Spleen (tissue), 11 donors: ENCODE results near the gene MRPS21. TPM values are rescaled to one million over a fixed set of nuclear protein-coding genes. Genes with fewer than 3 reads are reported as not detected.

Source experiments
- DNase-seq: peaks from one replicate; pipeline ENCODE4 v3.0.0-alpha.2; 2020
- H3K27ac ChIP-seq, 8 donors: fragments of 200-600 bp; sonication (generic) in 7 of 8; 1 replicate in 4 of 8; 2 replicates in 4 of 8; pipeline versions ENCODE4 v1.5.0 to v1.8.0; 2016 to 2021; ENCODE audit warnings: inconsistent platforms in 4 of 8, mild to moderate bottlenecking in 4 of 8, moderate library complexity in 1 of 8
- H3K27me3 ChIP-seq, 7 donors: fragments of 200-600 bp; sonication (generic) in 6 of 7; replicated peaks in 1 of 7; 1 replicate in 4 of 7; 2 replicates in 3 of 7; pipeline versions ENCODE4 v1.5.0 to v1.8.0; 2016 to 2021; ENCODE audit warnings: inconsistent platforms in 3 of 7, mild to moderate bottlenecking in 1 of 7
- H3K36me3 ChIP-seq, 6 donors: fragments of 200-600 bp; sonication (generic) in 5 of 6; 1 replicate in 4 of 6; 2 replicates in 2 of 6; pipeline versions ENCODE4 v1.5.0 to v1.8.0; 2016 to 2021; ENCODE audit warnings: inconsistent platforms in 2 of 6
- H3K4me1 ChIP-seq, 6 donors: fragments of 200-600 bp; sonication (generic) in 5 of 6; 1 replicate in 3 of 6; 2 replicates in 3 of 6; pipeline versions ENCODE4 v1.5.0 to v1.8.0; 2016 to 2021; ENCODE audit warnings: inconsistent platforms in 3 of 6
- H3K4me3 ChIP-seq, 8 donors: fragments of 200-600 bp; sonication (generic) in 7 of 8; 1 replicate in 4 of 8; 2 replicates in 4 of 8; pipeline versions ENCODE4 v1.5.0 to v1.8.0; 2016 to 2021; ENCODE audit warnings: inconsistent platforms in 4 of 8, mild to moderate bottlenecking in 4 of 8, moderate library complexity in 2 of 8
- H3K9me3 ChIP-seq, 8 donors: fragments of 200-600 bp; sonication (generic) in 7 of 8; 1 replicate in 4 of 8; 2 replicates in 4 of 8; pipeline versions ENCODE4 v1.5.0 to v1.8.0; 2016 to 2021; ENCODE audit warnings: inconsistent platforms in 4 of 8
- POLR2A ChIP-seq, 3 donors: fragments of 450-650 bp; IDR thresholded peaks; one replicate each; pipeline ENCODE4 v1.5.1; 2017; ENCODE audit warnings: antibody characterized with exemption in 3 of 3, mild to moderate bottlenecking in 1 of 3
- POLR2AphosphoS5 ChIP-seq, 3 donors: sonication (generic); formaldehyde crosslinking; IDR thresholded peaks; one replicate each; pipeline ENCODE4 v1.5.1; 2017; ENCODE audit warnings: antibody characterized with exemption in 3 of 3
- WGBS, 5 donors: extraction: QIAGEN DNeasy Blood & Tissue Kit in 3 of 5; methylation state at CpG; one replicate each; pipeline versions ENCODE4 v1.1.5 to v1.1.7; 2013 to 2018; 5-methylcytosine and 5-hydroxymethylcytosine counted together
- intact Hi-C: fragments of 100-400 bp; cut with DNase I; formaldehyde crosslinking; loops from one replicate; pipeline ENCODE4 v1.15.0; 2023; ENCODE audit warnings: low total_unique reads
- polyA plus RNA-seq, 3 donors: library from polyadenylated mRNA; stranded (reverse); fragments of 200-250 nt; gene quantifications; one replicate each; pipeline ENCODE4 v1.2.1, GENCODE V29; 2013
- total RNA-seq, 7 donors: library from RNA; depleted of rRNA in 3 of 7; stranded (reverse); fragments of >200 nt in 3 of 7; fragmentation: NEBNext Ultra II Directional in 4 of 7; extraction: Animal tissue kit (Norgen Biotek cat#: 25700) in 4 of 7; gene quantifications; one replicate each; pipeline versions ENCODE4 v1.1.0 to v1.2.1, GENCODE V29; 2016 to 2021
- TF ChIP-seq, protein P1 (sequence below), 11 experiments: fragments of 200-600 bp in 7 of 11; fragments of 450-650 bp in 4 of 11; sonication (generic) in 4 of 11; IDR thresholded peaks in 8 of 11; conservative IDR thresholded peaks in 3 of 11; 1 replicate in 7 of 11; 2 replicates in 4 of 11; pipeline versions ENCODE4 v1.4.0 to v1.8.0; 2016 to 2021; ENCODE audit warnings: antibody characterized with exemption in 11 of 11, inconsistent platforms in 4 of 11, mild to moderate bottlenecking in 1 of 11
- donor health status: healthy with polysubstance abuse.
- donor health status: DM: no; HTN: no; CAD: no; lungs with moderate emphysema.
- donor health status: DM: no; HTN: no; CAD: no.
- donor health status: Bipolar disorder and iron deficiency.
- donor health status: healthy.
- donor health status: DM: no; HTN: no; CAD: no.
- donor health status: DM: yes; HTN: yes; CAD: no.

Gene MRPS21
- total and polyA plus RNA-seq, 10 donors = 39.3 to 116 (median 47.3) TPM

DNA sequence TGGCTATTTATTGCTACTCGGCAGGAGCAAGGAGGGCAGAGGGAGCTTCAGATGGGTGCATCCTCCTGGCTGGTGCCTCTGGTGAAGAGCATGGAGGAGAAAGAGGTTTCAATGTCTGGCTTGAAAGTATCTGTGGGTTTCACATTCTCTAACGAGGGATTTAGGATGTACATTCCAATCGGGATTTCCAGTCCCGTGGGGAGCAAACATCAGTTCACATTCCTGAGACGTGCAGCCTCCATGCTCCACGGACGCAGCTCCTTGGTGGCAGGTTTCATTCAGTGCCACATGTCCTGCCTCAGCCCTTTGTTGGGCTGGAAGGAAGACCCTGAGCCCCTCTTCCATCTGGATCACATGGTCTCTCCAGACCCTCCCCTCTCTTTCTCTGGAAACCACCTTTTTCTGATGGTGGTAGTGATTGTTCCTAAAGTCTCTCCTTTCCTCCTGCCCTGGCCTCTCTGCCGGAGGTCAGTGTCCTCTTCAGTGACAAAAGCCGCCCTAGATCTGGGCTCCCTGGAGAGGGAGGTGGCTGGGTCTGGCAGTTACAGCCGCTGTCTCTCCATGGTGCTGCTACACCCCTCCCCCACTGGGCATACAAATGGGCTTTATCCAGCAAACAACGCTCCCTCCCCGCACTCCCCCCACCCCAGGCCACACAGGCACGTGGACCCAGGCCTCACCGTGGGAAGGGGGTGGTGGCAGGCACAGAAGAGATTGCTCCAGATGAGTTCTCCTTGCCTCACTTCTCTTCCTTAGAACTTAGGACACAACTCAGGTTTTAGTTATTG lies 36.9 kb upstream of the MRPS21 start:
- H3K27me3 ChIP-seq = peaks cover 0 to 43% (median 11%) of the 10 kb centered on the region in 7 donors
- intact Hi-C loops = no loop called here
- peak overlapping the region in 2 of 8 donors; percentile 28 to 56 for H3K4me3 ChIP-seq
- TF ChIP-seq, protein P1, sequence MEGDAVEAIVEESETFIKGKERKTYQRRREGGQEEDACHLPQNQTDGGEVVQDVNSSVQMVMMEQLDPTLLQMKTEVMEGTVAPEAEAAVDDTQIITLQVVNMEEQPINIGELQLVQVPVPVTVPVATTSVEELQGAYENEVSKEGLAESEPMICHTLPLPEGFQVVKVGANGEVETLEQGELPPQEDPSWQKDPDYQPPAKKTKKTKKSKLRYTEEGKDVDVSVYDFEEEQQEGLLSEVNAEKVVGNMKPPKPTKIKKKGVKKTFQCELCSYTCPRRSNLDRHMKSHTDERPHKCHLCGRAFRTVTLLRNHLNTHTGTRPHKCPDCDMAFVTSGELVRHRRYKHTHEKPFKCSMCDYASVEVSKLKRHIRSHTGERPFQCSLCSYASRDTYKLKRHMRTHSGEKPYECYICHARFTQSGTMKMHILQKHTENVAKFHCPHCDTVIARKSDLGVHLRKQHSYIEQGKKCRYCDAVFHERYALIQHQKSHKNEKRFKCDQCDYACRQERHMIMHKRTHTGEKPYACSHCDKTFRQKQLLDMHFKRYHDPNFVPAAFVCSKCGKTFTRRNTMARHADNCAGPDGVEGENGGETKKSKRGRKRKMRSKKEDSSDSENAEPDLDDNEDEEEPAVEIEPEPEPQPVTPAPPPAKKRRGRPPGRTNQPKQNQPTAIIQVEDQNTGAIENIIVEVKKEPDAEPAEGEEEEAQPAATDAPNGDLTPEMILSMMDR (IDR thresholded peaks at IDR 0.05 in 8 of 11, conservative IDR thresholded peaks at IDR 0.05 in 3 of 11) = no peak
- TF ChIP-seq POLR2A (IDR thresholded peaks at IDR 0.05) = no peak
- TF ChIP-seq POLR2AphosphoS5 (IDR thresholded peaks at IDR 0.05) = no peak
- 21 to 27% (median 25%) methylated on average over 14 of the region's 14 CpGs for WGBS, 5 donors
- H3K4me1 ChIP-seq = peaks cover 6 to 30% (median 21%) of the 10 kb centered on the region in 6 donors
- no peak for DNase-seq
- H3K36me3 ChIP-seq = no peaks in the 10 kb centered on the region
- H3K9me3 ChIP-seq = no peaks in the 10 kb centered on the region
- peak overlapping the region in 3 of 8 donors; percentile 7 to 75 (median 74) for H3K27ac ChIP-seq

DNA sequence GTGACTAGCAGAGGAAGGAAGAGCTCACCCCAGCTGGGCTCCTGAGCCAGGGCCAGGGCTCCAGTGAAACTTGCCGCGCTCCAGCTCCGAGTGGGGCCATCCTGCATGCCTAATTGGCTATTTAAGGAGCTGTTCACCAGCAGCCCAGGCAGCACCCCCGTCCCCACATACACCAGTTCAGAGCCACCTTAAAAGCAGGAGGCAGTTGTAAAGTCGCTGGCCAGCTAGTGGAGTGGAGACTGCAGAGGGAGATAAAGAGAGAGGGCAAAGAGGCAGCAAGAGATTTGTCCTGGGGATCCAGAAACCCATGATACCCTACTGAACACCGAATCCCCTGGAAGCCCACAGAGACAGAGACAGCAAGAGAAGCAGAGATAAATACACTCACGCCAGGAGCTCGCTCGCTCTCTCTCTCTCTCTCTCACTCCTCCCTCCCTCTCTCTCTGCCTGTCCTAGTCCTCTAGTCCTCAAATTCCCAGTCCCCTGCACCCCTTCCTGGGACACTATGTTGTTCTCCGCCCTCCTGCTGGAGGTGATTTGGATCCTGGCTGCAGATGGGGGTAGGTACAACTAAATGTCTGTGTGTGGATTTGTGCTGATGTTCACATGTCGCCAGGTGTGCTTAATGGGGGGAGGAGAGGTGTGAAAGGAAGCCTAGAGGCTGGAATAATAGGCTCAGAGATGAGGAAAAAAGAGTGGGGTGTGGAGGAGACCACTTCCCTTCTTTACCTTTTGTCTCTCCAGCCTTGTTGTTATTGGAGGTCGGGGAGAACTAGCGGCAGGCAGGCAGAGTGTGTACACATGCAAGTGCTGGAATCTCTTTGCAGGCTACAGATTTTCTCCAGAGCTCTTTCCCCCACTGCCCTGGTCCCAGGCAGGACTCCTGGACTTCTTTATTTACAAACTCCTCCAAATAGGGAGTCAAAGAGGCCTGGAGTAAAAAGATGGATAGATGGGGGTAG lies 35.8 kb upstream of the MRPS21 start, which contains the start of gene CA14:
Gene CA14 (plus strand): TSS at position 151 of the 962 bp plus-strand sequence. CDS start 355 bp downstream, at position 506.
- H3K9me3 ChIP-seq = no peaks in the 10 kb centered on the region
- H3K4me1 ChIP-seq = peaks cover 6 to 30% (median 23%) of the 10 kb centered on the region in 6 donors
- DNase-seq = no peak
- intact Hi-C loops = no loop called here
- no peaks in the 10 kb centered on the region for H3K36me3 ChIP-seq
- H3K27ac ChIP-seq = no peak within 1 kb of the TSS
- H3K4me3 ChIP-seq = peak within 1 kb of the TSS in 1 of 8 donors; percentile 56
- TF ChIP-seq, protein P1 (IDR thresholded peaks at IDR 0.05 in 8 of 11, conservative IDR thresholded peaks at IDR 0.05 in 3 of 11) = no peak
- TF ChIP-seq POLR2AphosphoS5 (IDR thresholded peaks at IDR 0.05) = no peak
- no peak for TF ChIP-seq POLR2A (IDR thresholded peaks at IDR 0.05)
- WGBS, 5 donors = 44 to 50% (median 50%) methylated on average over 13 of the region's 13 CpGs
- peaks cover 0 to 43% (median 11%) of the 10 kb centered on the region in 7 donors for H3K27me3 ChIP-seq

DNA sequence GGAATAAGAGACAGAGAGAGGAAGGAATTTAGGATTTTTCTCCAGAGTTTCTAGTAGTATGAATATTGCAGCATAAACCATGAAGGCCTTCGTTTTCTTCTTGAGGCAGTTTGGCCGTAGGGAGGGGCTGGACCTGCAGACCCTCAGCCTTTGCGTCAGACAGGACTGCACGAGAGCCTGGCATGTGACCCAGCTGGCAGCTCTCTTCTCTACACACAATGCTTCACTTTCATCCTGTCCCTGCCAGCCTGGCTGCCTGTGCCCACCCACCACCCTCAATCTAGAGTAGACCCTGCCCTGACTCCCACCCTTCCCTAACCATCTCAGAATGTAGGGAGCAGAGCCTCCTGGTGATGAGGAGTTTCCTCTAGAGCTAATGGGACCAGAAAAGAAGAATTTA lies 34.4 kb upstream of the MRPS21 start:
- peaks cover 6 to 30% (median 23%) of the 10 kb centered on the region in 6 donors for H3K4me1 ChIP-seq
- H3K9me3 ChIP-seq = no peaks in the 10 kb centered on the region
- intact Hi-C loops = no loop called here
- H3K27ac ChIP-seq = no peak overlapping the region
- H3K36me3 ChIP-seq = peaks cover 0 to 8% (median 3%) of the 10 kb centered on the region in 6 donors
- H3K27me3 ChIP-seq = peaks cover 0 to 43% (median 11%) of the 10 kb centered on the region in 7 donors
- H3K4me3 ChIP-seq = no peak overlapping the region
- TF ChIP-seq, protein P1 (IDR thresholded peaks at IDR 0.05 in 8 of 11, conservative IDR thresholded peaks at IDR 0.05 in 3 of 11) = no peak
- TF ChIP-seq POLR2AphosphoS5 (IDR thresholded peaks at IDR 0.05) (no peak), POLR2A (IDR thresholded peaks at IDR 0.05) (no peak)
- 64 to 84% (median 71%) methylated on average over 4 of the region's 4 CpGs for WGBS, 5 donors
- DNase-seq = no peak
